SK-N-SH (cell line): ENCODE measurements around the gene TECTB.

Source experiments
- CTCF ChIP-seq: fragments of 200-600 bp; sonication (generic); IDR thresholded peaks from 2 replicates; pipeline ENCODE4 v1.6.1; 2017; ENCODE audit warnings: antibody characterized with exemption, mild to moderate bottlenecking, moderate library complexity
- RAD21 ChIP-seq: IDR thresholded peaks from 2 replicates; pipeline ENCODE4 v1.6.1; 2012; ENCODE audit warnings: mild to moderate bottlenecking, low read length
- SMC3 ChIP-seq: IDR thresholded peaks from 2 replicates; pipeline ENCODE4 v1.6.1; 2012; ENCODE audit warnings: low read depth, low read length, improper control_type of control experiment

GRCh38 chr10:112248584-112249295 lies 34.5 kb upstream of the TECTB start:
- no peak for TF ChIP-seq RAD21
- no peak for TF ChIP-seq SMC3
- TF ChIP-seq CTCF, result no peak
